ENCODE results near the gene USP24. TPM values are rescaled to one million over a fixed set of nuclear protein-coding genes. Genes with fewer than 3 reads are reported as not detected.

Gene USP24, protein sequence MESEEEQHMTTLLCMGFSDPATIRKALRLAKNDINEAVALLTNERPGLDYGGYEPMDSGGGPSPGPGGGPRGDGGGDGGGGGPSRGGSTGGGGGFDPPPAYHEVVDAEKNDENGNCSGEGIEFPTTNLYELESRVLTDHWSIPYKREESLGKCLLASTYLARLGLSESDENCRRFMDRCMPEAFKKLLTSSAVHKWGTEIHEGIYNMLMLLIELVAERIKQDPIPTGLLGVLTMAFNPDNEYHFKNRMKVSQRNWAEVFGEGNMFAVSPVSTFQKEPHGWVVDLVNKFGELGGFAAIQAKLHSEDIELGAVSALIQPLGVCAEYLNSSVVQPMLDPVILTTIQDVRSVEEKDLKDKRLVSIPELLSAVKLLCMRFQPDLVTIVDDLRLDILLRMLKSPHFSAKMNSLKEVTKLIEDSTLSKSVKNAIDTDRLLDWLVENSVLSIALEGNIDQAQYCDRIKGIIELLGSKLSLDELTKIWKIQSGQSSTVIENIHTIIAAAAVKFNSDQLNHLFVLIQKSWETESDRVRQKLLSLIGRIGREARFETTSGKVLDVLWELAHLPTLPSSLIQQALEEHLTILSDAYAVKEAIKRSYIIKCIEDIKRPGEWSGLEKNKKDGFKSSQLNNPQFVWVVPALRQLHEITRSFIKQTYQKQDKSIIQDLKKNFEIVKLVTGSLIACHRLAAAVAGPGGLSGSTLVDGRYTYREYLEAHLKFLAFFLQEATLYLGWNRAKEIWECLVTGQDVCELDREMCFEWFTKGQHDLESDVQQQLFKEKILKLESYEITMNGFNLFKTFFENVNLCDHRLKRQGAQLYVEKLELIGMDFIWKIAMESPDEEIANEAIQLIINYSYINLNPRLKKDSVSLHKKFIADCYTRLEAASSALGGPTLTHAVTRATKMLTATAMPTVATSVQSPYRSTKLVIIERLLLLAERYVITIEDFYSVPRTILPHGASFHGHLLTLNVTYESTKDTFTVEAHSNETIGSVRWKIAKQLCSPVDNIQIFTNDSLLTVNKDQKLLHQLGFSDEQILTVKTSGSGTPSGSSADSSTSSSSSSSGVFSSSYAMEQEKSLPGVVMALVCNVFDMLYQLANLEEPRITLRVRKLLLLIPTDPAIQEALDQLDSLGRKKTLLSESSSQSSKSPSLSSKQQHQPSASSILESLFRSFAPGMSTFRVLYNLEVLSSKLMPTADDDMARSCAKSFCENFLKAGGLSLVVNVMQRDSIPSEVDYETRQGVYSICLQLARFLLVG (N-terminal part only)
- total RNA-seq (152 and 183 TPM in 2 replicates), polyA plus RNA-seq (18.9 and 32.1 TPM in 2 replicates), polyA minus RNA-seq (53.3 and 68.0 TPM in 2 replicates)
- total RNA-seq (2013), result 88.0 TPM

DNA sequence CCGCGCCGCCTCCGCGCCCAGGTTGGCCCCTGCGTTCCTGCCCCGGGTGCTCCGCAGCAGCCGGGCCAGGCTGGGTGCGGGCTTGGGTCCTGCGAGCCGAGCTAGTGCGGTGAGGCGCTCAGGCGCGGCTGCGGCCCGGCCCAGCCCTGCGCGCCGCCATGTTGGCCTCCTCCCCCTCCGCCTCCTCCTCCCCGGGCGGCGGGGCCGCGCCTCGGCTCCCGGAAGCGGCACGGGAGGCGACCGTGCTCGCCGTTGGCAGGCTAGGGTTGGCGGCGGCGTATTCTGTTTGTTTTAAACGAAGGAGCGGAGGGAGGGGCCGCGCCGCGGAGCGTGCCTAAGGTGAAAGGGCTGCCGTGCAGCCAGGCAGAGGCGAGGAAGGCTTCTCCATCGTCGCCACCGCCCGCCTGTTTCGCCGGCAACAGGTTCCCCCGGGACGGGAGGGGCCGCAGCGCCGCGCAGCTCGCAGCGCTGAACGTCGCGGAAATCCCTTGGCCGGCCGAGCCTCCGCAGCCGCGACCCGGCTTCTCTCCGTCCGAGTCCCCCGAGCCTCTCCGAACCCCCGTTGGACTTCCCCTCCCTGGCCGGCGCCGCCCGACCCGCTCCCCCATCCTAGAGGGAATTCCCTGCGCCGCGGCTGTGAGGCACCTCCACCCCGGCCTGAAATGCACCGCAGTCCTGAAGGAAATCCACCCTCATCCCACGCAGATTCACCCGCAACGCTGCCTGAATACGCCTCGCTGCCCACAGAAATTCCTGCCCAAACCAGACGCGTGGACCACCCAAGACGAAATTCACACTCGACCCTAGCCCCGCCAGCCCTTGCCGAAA, at the start of gene USP24:
TSS of gene USP24 (minus strand) at position 171 of the 828 bp plus-strand sequence. CDS start 251 bp downstream, outside the sequence.
- H2AFZ ChIP-seq (ENCODE audit: insufficient read depth, low read depth, low read length, poor library complexity, severe bottlenecking), result peak within 1 kb of the TSS; percentile 79
- H3K27ac ChIP-seq (ENCODE audit: low read length in 2 of 2), result peak within 1 kb of the TSS; percentile 95 to 97
- no peaks in the 10 kb centered on the region for H3K9me3 ChIP-seq (ENCODE audit: control extremely low read depth in 1 of 3, control insufficient read depth in 2 of 3, insufficient read depth in 1 of 3, low read length in 2 of 3)
- H3K79me2 ChIP-seq (ENCODE audit: control insufficient read depth, insufficient read depth, low read length), result peaks cover 70% of the 10 kb centered on the region
- H3K36me3 ChIP-seq (replicated peaks in 1 of 2; ENCODE audit: control extremely low read depth in 1 of 2, control insufficient read depth in 1 of 2, extremely low read depth in 1 of 2, insufficient read depth in 2 of 2, low read length in 1 of 2), result no peaks in the 10 kb centered on the region
- H3K27me3 ChIP-seq (replicated peaks in 1 of 4; ENCODE audit: control extremely low read depth in 1 of 4, control insufficient read depth in 3 of 4, insufficient read depth in 4 of 4, low read length in 3 of 4), result no peaks in the 10 kb centered on the region
- peak within 1 kb of the TSS; percentile 83 for H3K4me2 ChIP-seq (replicated peaks; ENCODE audit: low read depth, low read length, poor library complexity, severe bottlenecking)
- DNase-seq, result peak; percentile 90
- peaks cover 6% of the 10 kb centered on the region for H4K20me1 ChIP-seq (ENCODE audit: control insufficient read depth, insufficient read depth, low read length, poor library complexity, severe bottlenecking)
- H3K27me3 Mint-ChIP-seq, result no peaks in the 10 kb centered on the region
- H3K27ac Mint-ChIP-seq, result peak within 1 kb of the TSS; percentile 99
- ATAC-seq (ENCODE audit: low read depth), result peak; percentile 74
- POLR2A ChIA-PET, result interaction anchor here (0.7 to 1.3 kb wide), 4 partner anchors 42 to 1361 kb away, joined by 3 to 8 read pairs (median 6); no protein-coding TSS in a partner anchor
- under 1% methylated on average over 91 of the region's 96 CpGs for WGBS (ENCODE audit: insufficient coverage)
- no peaks in the 10 kb centered on the region for H3K9me3 Mint-ChIP-seq (ENCODE audit: insufficient read depth)
- H3K4me1 Mint-ChIP-seq, result peaks cover 64% of the 10 kb centered on the region
- CTCF ChIA-PET, result interaction anchor here (1.0 to 7.7 kb wide), 4 partner anchors 41 to 62 kb away, joined by 3 to 111 read pairs (median 10); no protein-coding TSS in a partner anchor
- H3K4me1 ChIP-seq (ENCODE audit: control insufficient read depth in 2 of 2, insufficient read depth in 2 of 2, low read length in 2 of 2), result peaks cover 55 to 59% of the 10 kb centered on the region in 2 donors
- H3K4me3 ChIP-seq (ENCODE audit: control extremely low read depth in 1 of 5, extremely low read depth in 1 of 5, insufficient read depth in 1 of 5, low read depth in 2 of 5, low read length in 4 of 5), result peak within 1 kb of the TSS; percentile 72 to 83 (median 79)
- peak within 1 kb of the TSS; percentile 98 for H3K4me3 Mint-ChIP-seq
- TF ChIP-seq CTCF (IDR thresholded peaks at IDR 0.05), result no peak
- no peak for TF ChIP-seq EZH2 (IDR thresholded peaks at IDR 0.05; ENCODE audit: borderline replicate concordance, insufficient read depth, low read depth, low read length, poor library complexity, severe bottlenecking)
- intact Hi-C loops (cut with micrococcal nuclease), result loop anchor here (1.0 to 10.0 kb wide), 3 partner anchors 62 to 1369 kb away; partner anchors contain the start of gene SSBP3
- H3K9ac ChIP-seq (ENCODE audit: low read length), result peak within 1 kb of the TSS; percentile 81

Data from B cell (primary cell).